ENCODE results near the gene RPL37A. TPM values are rescaled to one million over a fixed set of nuclear protein-coding genes. Genes with fewer than 3 reads are reported as not detected.

Gene RPL37A
- total RNA-seq, 2 donors from 2014 or later: 425 to 1,004 TPM

GRCh38 chr2:216551234-216552068 lies 52.8 kb downstream of the RPL37A start:
- Histone ChIP-seq H3K4me1 (peaks cover 0 to 72% of the 10 kb centered on the region in 2 donors), H3K27ac (peak overlapping the region in 1 of 2 donors; percentile 92), H3K9me3 (no peaks in the 10 kb centered on the region), H3K27me3 (no peaks in the 10 kb centered on the region), H3K36me3 (no peaks in the 10 kb centered on the region), H3K4me3 (no peak overlapping the region)
- no peak for TF ChIP-seq CTCF (IDR thresholded peaks at IDR 0.05)
- no peak for DNase-seq (ENCODE audit: low spot score)

- DNase-seq (ENCODE audit: low spot score): no peak
- no peak for TF ChIP-seq CTCF (IDR thresholded peaks at IDR 0.05)
- H3K27me3 ChIP-seq: no peaks in the 10 kb centered on the region
- H3K4me1 ChIP-seq: peaks cover 0 to 67% of the 10 kb centered on the region in 2 donors
- H3K27ac ChIP-seq: peak overlapping the region in 1 of 2 donors; percentile 5
- H3K4me3 ChIP-seq: no peak overlapping the region
- H3K36me3 ChIP-seq: no peaks in the 10 kb centered on the region
- no peaks in the 10 kb centered on the region for H3K9me3 ChIP-seq
These were observed 54.4 kb downstream of the RPL37A start for GRCh38 chr2:216553093-216553478.

Other genes with a start within 250 kb of the RPL37A start
- under 1 TPM in 1 of 2 donors, not detected in 1; 0.08 TPM for gene MARCHF4, start 126.4 kb upstream of the RPL37A start, total RNA-seq
- 10 to 100 TPM; 12.1 to 16.0 TPM for gene SMARCAL1, start 86.4 kb upstream of the RPL37A start, total RNA-seq
- 100 to 1,000 TPM; 255 to 508 TPM for gene IGFBP2, start 134.6 kb downstream of the RPL37A start, total RNA-seq
- gene IGFBP5, start 196.7 kb downstream of the RPL37A start, total RNA-seq: 100 to 1,000 TPM; 169 to 554 TPM